HuH-7.5 (cell line): ENCODE data around the gene TMPRSS12.
"Not testable (repeated sequence)": the region's sequence is repeated elsewhere in the genome, so short reads cannot be mapped to it uniquely, and the experiment has no call there.

Experiments used
- DNase-seq: peaks from one replicate; pipeline ENCODE4 v3.0.0; 2011; ENCODE audit warnings: low spot score

Gene TMPRSS12

DNA sequence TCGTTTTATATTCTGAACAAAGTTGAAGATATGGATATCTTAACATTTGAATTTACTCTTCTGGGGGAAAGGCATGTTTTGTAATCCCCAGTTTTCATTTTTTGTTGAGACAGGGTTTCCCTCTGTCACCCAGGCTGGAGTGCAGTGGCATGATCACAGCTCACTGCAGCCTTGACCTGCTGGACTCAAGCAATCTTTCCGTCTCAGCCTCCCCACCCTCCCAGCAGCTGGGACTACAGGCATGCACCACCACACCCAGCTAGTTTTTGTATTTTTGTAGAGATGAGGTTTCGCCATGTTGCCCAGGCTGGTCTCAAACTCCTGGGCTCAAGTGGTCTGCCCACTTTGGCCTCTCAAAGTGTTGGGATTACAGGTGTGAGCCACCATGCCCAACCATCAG lies 84.2 kb downstream of the TMPRSS12 start:
- not testable (repeated sequence) for DNase-seq

DNA sequence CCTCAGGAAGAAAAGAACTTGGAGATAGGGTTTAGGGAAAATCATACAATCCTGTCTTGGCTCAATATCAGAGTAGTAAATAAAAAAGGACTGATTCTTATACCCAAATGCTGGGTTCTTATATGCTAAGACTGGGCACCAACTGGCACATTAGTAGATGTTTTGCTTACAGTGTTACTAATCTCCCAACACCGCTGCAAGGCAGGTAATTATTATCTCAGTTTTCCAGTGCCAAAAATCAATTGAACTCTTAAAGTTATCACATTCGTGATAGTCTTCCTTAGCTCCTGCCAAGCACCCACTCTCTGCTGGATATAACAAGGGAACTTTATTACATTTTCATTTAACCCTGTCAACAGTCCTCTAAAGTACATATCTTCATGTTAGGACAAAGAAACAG lies 84.6 kb downstream of the TMPRSS12 start:
- DNase-seq = no peak

DNA sequence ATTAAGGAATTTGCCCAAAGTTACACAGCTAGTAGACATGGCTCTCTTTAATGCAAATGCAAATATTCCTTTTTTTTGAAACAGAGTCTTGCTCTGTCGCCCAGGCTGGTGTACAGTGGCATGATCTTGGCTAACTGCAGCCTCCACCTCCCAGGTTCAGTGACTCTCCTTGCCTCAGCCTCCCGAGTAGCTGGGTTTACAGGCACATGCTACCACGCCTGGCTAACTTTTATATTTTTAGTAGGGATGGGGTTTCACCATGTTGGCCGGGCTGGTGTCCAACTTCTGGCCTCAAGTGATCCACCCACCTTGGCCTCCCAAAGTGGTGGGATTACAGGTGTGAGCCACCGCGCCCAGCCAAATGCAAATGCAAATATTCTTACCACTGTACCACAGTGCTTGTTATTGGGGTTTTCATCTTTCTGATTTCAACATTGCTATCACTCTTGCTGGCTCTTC lies 85.1 kb downstream of the TMPRSS12 start:
- no peak for DNase-seq

DNA sequence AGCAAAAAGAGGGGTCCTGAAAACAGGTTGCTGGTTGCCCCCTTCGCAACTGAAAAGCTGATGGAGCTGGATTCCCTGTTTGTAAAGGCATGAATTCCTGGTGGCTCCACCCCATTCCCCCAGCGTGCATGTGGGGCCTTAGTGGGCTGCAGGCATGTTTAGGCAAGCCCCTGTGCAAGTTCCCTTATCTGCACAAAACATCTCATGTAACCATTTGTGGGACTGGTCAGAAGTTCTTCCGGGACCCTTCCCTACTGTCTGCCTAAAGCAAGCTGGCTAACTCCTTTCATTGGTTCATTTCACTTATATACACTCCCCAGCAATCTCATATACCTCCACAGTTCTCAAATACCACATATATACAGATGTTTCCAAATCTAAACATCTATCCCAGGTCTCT lies 85.7 kb downstream of the TMPRSS12 start:
- no peak for DNase-seq

DNA sequence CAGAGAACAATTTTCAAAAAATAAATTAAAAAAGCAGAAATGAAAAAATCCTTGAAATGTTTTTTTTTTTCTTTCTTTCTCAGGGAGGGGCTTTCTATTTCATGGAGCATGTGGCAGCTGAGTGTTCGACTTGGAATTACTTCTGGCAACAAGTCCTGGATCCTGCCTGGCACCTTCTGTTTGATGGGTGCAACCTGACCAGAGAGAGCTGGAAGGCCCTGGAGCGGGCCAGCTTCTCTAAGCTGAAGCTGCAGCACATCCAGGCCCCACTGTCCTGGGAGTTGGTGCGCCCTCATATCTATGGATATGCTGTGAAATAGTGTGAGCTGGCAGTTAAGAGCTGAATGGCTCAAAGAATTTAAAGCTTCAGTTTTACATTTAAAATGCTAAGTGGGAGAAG lies 87.1 kb downstream of the TMPRSS12 start:
- DNase-seq = no peak

DNA sequence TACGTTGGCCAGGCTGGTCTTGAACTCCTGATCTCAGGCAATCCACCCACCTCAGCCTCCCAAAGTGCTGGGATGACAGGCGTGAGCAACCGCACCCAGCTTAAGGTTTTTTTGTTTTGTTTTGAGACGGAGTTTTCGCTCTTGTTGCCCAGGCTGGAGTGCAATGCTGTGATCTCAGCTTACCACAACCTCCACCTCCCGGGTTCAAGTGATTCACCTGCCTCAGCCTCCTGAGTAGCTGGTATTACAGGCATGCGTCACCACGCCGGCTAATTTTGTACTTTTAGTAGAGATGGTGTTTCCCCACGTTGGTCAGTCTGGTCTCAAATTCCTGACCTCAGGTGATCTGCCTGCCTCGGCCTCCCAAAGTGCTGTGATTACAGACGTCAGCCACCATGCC lies 87.8 kb downstream of the TMPRSS12 start:
- not testable (repeated sequence) for DNase-seq

DNA sequence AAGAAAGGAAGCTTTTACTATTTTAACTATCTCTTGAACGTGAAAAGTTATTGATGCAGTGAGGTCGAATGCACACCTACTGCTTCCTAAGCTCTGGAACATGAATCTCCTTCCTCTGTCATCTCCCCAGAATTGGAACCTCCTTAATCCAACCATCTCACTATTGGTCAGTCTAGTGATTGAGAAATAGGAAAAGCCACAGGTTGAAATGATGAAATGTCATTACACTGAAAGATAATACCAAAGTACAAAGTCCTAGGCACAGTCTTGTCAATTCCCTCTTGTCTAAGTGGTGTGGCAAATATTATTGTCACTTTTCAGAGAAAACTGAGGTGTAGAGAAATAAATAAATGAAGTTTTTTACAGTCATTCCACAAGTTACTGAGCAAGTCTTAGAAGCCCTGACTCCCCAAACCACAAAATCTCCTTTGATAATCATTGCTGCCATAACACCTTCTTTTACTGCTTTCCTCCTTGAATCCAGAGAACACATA lies 90.1 kb downstream of the TMPRSS12 start:
- peak; percentile 44 for DNase-seq

DNA sequence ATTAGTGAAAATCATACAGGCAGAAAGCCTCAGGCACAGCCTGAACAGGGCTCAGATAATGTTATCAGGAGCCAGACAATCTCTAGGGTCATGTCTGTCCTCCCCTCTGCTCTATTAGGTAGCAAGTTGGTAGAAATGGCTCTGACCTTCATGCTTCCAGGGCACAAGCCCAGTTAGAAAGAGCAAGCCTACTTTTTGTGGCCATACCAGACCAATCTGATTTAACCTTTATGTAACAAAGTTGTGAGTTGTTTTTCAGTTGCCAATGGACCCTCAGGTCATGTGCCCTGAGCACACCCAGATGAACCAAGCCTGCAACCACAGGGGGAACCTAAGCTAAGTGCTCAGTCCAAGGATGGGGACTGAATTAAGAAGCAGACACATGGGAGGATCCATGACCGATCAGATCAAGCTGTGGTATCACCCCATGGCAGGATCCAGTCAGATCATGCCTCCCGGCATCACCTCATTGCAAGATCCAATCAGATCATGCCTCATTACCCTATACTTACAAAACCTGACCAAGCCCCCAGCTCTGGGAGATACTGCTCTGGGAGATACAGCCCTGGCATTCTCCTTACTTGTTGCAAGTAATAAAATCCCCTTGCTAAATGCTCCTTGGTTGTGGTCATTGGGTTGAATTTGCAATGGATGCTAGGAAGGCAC lies 90.9 kb downstream of the TMPRSS12 start:
- no peak for DNase-seq

DNA sequence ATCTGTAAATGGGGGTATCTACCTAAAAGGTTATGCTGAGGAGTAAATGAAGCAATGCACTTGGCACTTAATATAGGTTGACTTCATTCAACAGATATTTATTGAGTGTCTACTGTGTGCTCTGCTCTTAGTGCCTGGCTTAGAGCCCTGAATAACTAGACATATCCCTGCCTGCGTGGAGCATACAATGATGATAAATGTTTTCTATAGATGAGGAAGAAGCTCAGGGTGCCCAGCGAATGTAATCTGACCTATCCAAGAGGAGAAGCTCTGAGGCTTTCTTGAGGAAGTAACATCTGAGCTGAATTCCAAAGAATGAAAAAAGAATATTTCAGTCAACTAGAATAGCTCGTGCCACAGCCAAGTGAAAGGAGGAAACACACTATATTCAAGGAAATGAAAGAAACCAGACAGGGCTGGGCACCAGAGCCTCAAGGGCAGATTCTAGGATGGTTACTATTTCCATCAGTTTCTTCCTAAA lies 91.7 kb downstream of the TMPRSS12 start:
- no peak for DNase-seq

DNA sequence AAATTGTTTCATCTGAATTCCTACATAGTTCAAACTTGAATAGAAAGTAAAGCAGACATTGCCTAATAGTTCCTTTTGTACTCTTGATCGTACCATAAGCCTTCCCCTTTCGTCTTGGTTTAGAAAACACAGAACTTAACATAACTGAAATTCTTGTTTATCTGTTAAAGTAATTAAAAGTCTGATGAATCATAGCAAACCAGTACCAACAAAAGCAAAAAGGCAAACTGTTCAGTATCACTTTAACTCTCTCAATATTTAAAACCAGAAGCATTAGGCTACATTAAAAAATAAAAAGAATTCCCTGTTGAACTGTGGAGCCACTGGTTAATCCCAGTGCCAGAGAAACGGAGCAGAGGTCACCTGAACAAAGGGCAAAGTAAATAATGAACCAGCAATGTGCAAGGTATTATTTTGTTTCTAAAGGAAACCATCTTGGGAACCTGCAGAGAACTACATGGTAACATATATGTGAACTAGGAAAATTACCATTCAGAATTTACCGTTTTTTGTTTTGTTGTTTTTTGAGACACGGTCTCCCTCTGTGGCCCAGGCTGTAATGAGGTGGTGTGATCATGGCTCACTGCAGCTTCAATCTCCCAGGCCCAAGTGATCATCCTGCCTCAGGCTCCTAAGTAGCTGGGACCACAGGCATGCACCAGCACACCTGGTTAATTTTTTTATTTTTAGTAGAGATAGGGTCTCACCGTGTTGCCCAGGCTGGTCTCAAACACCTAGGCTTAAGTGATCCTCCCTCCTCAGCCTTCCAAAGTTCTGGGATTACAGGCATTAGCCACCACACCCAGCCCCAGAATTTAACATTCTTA lies 92.5 kb downstream of the TMPRSS12 start:
- no peak for DNase-seq

DNA sequence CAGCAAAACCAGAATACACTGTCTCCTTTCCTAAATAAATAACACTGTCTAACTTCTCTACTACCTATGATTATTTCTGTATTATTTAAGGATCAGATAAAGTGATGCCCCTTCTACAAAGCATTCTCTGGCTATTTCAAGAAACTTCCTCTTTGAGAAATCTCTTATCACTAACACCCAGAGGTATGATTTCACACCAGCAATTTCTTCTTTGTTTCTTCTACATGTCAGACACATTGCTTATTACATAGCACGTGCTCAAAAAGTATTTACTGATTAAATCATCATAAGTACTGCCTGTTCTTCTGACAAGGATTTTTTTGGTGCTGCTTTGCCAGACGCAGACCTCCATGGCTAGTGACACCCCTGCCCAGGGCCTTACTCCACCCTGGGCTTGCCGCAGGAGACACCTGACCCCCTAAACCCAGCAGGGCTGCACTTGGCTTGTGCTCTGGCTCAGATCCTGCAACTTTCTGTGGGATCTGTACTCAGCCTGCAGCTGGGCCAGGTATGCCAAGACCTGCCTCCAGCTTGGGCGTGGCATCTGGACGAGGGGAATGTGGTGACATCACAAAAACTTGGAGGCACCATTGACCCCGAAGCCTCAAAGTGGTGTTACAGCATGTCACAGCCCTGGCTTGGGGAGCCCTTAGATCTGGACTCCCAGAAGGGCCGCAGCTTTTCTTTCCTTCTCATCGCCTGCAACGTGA lies 94.2 kb downstream of the TMPRSS12 start:
- DNase-seq = no peak
